Colonic mucosa (tissue), 4 donors: Measurements from ENCODE around the gene SVIL. TPM values are rescaled to one million over a fixed set of nuclear protein-coding genes. Genes with fewer than 3 reads are reported as not detected.
A peak's percentile ranks its signal among the peaks of the same experiment; 100 is the strongest.
"Not testable (repeated sequence)": the region's sequence is repeated elsewhere in the genome, so short reads cannot be mapped to it uniquely, and the experiment has no call there.

Source experiments
- DNase-seq: peaks from one replicate; pipeline ENCODE4 v3.0.0-alpha.2; 2020
- H3K27ac ChIP-seq: fragments of 200-600 bp; one replicate; pipeline ENCODE4 v1.8.0; 2021
- H3K27me3 ChIP-seq: fragments of 200-600 bp; one replicate; pipeline ENCODE4 v1.8.0; 2021
- H3K36me3 ChIP-seq: fragments of 200-600 bp; one replicate; pipeline ENCODE4 v1.8.0; 2021
- H3K4me1 ChIP-seq: fragments of 200-600 bp; one replicate; pipeline ENCODE4 v1.8.0; 2021; ENCODE audit warnings: mild to moderate bottlenecking
- H3K4me3 ChIP-seq: fragments of 200-600 bp; one replicate; pipeline ENCODE4 v1.8.0; 2021
- H3K9ac ChIP-seq, 2 donors: one replicate each; pipeline ENCODE4 v1.7.0; 2013; ENCODE audit warnings: control low read depth in 2 of 2, low read depth in 2 of 2, low read length in 2 of 2
- H3K9me3 ChIP-seq: fragments of 200-600 bp; one replicate; pipeline ENCODE4 v1.8.0; 2021
- CTCF ChIP-seq: fragments of 200-600 bp; IDR thresholded peaks from one replicate; pipeline ENCODE4 v1.8.0; 2022; ENCODE audit warnings: antibody characterized with exemption, mild to moderate bottlenecking
- intact Hi-C: fragments of 100-400 bp; cut with DNase I; formaldehyde crosslinking; loops from one replicate; pipeline ENCODE4 v1.14.1; 2022
- total RNA-seq, 2 donors: library from RNA; stranded (reverse); fragmentation: NEBNext Ultra II Directional in 1 of 2; extraction: Animal tissue kit (Norgen Biotek cat#: 25700) in 1 of 2; gene quantifications; one replicate each; pipeline ENCODE4 v1.2.1, GENCODE V29; 2021
- donor health status: healthy.
- donor health status: DM: no; HTN: no; CAD: no.
- donor health status: DM: no; HTN: no; CAD: no.

Gene SVIL
- total RNA-seq, 2 donors from 2014 or later: 62.6 to 132 TPM

GRCh38 chr10:29519659-29520058 lies 115.1 kb downstream of the SVIL start:
- peaks cover 5% of the 10 kb centered on the region for H3K36me3 ChIP-seq
- H3K27me3 ChIP-seq: no peaks in the 10 kb centered on the region
- H3K9ac ChIP-seq: no peak overlapping the region
- H3K4me3 ChIP-seq: no peak overlapping the region
- TF ChIP-seq CTCF: no peak
- intact Hi-C loops: loop anchor here (5.0 to 10.0 kb wide), 2 partner anchors 65 to 218 kb away; no protein-coding TSS in a partner anchor
- DNase-seq: no peak
- H3K4me1 ChIP-seq: no peaks in the 10 kb centered on the region
- no peaks in the 10 kb centered on the region for H3K9me3 ChIP-seq
- H3K27ac ChIP-seq: no peak overlapping the region

GRCh38 chr10:29517352-29517923 lies 117.3 kb downstream of the SVIL start:
- Histone ChIP-seq H3K36me3 (no peaks in the 10 kb centered on the region), H3K9me3 (no peaks in the 10 kb centered on the region), H3K27ac (no peak overlapping the region), H3K27me3 (no peaks in the 10 kb centered on the region), H3K4me1 (no peaks in the 10 kb centered on the region), H3K9ac (no peak overlapping the region), H3K4me3 (no peak overlapping the region)
- intact Hi-C loops: loop anchor here (5.0 kb wide), 1 partner anchor 220 kb away; no protein-coding TSS in a partner anchor
- DNase-seq: peak; percentile 39
- TF ChIP-seq CTCF: peak; percentile 51

GRCh38 chr10:29516309-29516932 lies 118.3 kb downstream of the SVIL start:
- not testable (repeated sequence) for H3K27ac ChIP-seq, H3K27me3 ChIP-seq, H3K4me3 ChIP-seq, DNase-seq, H3K36me3 ChIP-seq, H3K9me3 ChIP-seq, H3K4me1 ChIP-seq, H3K9ac ChIP-seq
- intact Hi-C loops: loop anchor here (5.0 kb wide), 1 partner anchor 221 kb away; no protein-coding TSS in a partner anchor

- H3K27ac ChIP-seq, H3K36me3 ChIP-seq, H3K4me1 ChIP-seq, H3K9ac ChIP-seq, H3K4me3 ChIP-seq, DNase-seq, H3K27me3 ChIP-seq, H3K9me3 ChIP-seq: not testable (repeated sequence)
- intact Hi-C loops: loop anchor here (5.0 kb wide), 1 partner anchor 221 kb away; no protein-coding TSS in a partner anchor
These were observed 118.9 kb downstream of the SVIL start for GRCh38 chr10:29515879-29516278.

- not testable (repeated sequence) for H3K27me3 ChIP-seq, H3K9me3 ChIP-seq, H3K36me3 ChIP-seq, H3K4me3 ChIP-seq, H3K27ac ChIP-seq, H3K4me1 ChIP-seq, H3K9ac ChIP-seq, DNase-seq
- intact Hi-C loops: loop anchor here (5.0 kb wide), 1 partner anchor 222 kb away; no protein-coding TSS in a partner anchor
These were observed 119.7 kb downstream of the SVIL start for GRCh38 chr10:29515104-29515503.

GRCh38 chr10:29514306-29514705 lies 120.5 kb downstream of the SVIL start:
- H3K36me3 ChIP-seq: no peaks in the 10 kb centered on the region
- H3K4me1 ChIP-seq: no peaks in the 10 kb centered on the region
- no peak overlapping the region for H3K27ac ChIP-seq
- no peak for TF ChIP-seq CTCF
- DNase-seq: no peak
- no peaks in the 10 kb centered on the region for H3K9me3 ChIP-seq
- no peak overlapping the region for H3K4me3 ChIP-seq
- H3K27me3 ChIP-seq: no peaks in the 10 kb centered on the region
- H3K9ac ChIP-seq: no peak overlapping the region
- intact Hi-C loops: no loop called here

GRCh38 chr10:29512425-29512974 lies 122.3 kb downstream of the SVIL start:
- Histone ChIP-seq H3K4me1 (no peaks in the 10 kb centered on the region), H3K27me3 (no peaks in the 10 kb centered on the region), H3K9me3 (no peaks in the 10 kb centered on the region), H3K9ac (no peak overlapping the region), H3K36me3 (no peaks in the 10 kb centered on the region), H3K27ac (no peak overlapping the region), H3K4me3 (no peak overlapping the region)
- DNase-seq: no peak
- no peak for TF ChIP-seq CTCF
- intact Hi-C loops: no loop called here

GRCh38 chr10:29511806-29512205 lies 123.0 kb downstream of the SVIL start:
- H3K9ac ChIP-seq, H3K9me3 ChIP-seq, H3K4me1 ChIP-seq, H3K27me3 ChIP-seq, H3K4me3 ChIP-seq, intact Hi-C loops, H3K27ac ChIP-seq, DNase-seq, H3K36me3 ChIP-seq: not testable (repeated sequence)

GRCh38 chr10:29510483-29511157 lies 124.2 kb downstream of the SVIL start:
- H3K27ac ChIP-seq, H3K4me1 ChIP-seq, H3K9me3 ChIP-seq, intact Hi-C loops, H3K4me3 ChIP-seq, H3K36me3 ChIP-seq, H3K27me3 ChIP-seq, DNase-seq, H3K9ac ChIP-seq: not testable (repeated sequence)
